CD4-positive, alpha-beta memory T cell (primary cell): Measurements from ENCODE around the gene PTPN4. TPM values are rescaled to one million over a fixed set of nuclear protein-coding genes. Genes with fewer than 3 reads are reported as not detected.

Experiments used
- CTCF ChIA-PET: fragments of 350-600 bp; sonication (Branson Sonifier 250); formaldehyde crosslinking; loops from one replicate; lab custom pipeline; 2021; ENCODE audit warnings: inconsistent platforms; ENCODE audit not compliant: partially characterized antibody; lab: Charles Lee
- POLR2A ChIA-PET: fragments of 350-600 bp; sonication (Branson Sonifier 250); formaldehyde crosslinking; loops from one replicate; lab custom pipeline; 2021; ENCODE audit not compliant: partially characterized antibody; lab: Charles Lee
- DNase-seq, 5 donors: peaks; one replicate each; pipeline versions ENCODE4 v3.0.0 to v3.0.0-alpha.2; 2020 to 2022; ENCODE audit warnings: mixed read lengths in 1 of 5
- H3K27ac ChIP-seq: one replicate; pipeline ENCODE4 v1.7.0; 2013; ENCODE audit warnings: low read depth, low read length
- H3K27me3 ChIP-seq: 2 replicates; pipeline ENCODE4 v1.7.0; 2013; ENCODE audit warnings: mild to moderate bottlenecking, low read length, moderate library complexity; ENCODE audit not compliant: insufficient read depth
- H3K36me3 ChIP-seq: 2 replicates; pipeline ENCODE4 v1.7.0; 2013; ENCODE audit warnings: mild to moderate bottlenecking, low read length, moderate library complexity; ENCODE audit not compliant: insufficient read depth
- H3K4me1 ChIP-seq: 2 replicates; pipeline ENCODE4 v1.7.0; 2013; ENCODE audit warnings: mild to moderate bottlenecking, low read length, moderate library complexity; ENCODE audit not compliant: insufficient read depth
- H3K4me3 ChIP-seq, 2 donors: one replicate each; pipeline ENCODE4 v1.7.0; 2013; ENCODE audit warnings: low read length in 2 of 2, mild to moderate bottlenecking in 1 of 2
- H3K9me3 ChIP-seq, 2 donors: one replicate each; pipeline ENCODE4 v1.7.0; 2013; ENCODE audit warnings: low read length in 2 of 2, control low read depth in 1 of 2; ENCODE audit not compliant: control insufficient read depth in 1 of 2
- H3K27ac Mint-ChIP-seq, 7 donors: one replicate each; pipeline ENCODE4 v1.8.0; 2020 to 2021; ENCODE audit warnings: mixed read lengths in 7 of 7, mild to moderate bottlenecking in 6 of 7, inconsistent platforms in 3 of 7, moderate library complexity in 3 of 7
- H3K27me3 Mint-ChIP-seq, 2 donors: one replicate each; pipeline ENCODE4 v1.8.0; 2020 to 2021; ENCODE audit warnings: mixed read lengths in 2 of 2
- H3K36me3 Mint-ChIP-seq, 2 donors: one replicate each; pipeline ENCODE4 v1.8.0; 2020 to 2021; ENCODE audit warnings: mixed read lengths in 2 of 2, inconsistent platforms in 1 of 2, mild to moderate bottlenecking in 1 of 2
- H3K4me1 Mint-ChIP-seq, 4 donors: one replicate each; pipeline ENCODE4 v1.8.0; 2020 to 2021; ENCODE audit warnings: mixed read lengths in 4 of 4, mild to moderate bottlenecking in 1 of 4
- H3K4me3 Mint-ChIP-seq, 8 donors: one replicate each; pipeline ENCODE4 v1.8.0; 2020 to 2021; ENCODE audit warnings: mixed read lengths in 8 of 8, mild to moderate bottlenecking in 7 of 8, moderate library complexity in 6 of 8, inconsistent platforms in 3 of 8
- H3K9me3 Mint-ChIP-seq, 8 donors: one replicate each; pipeline ENCODE4 v1.8.0; 2020 to 2021; ENCODE audit warnings: mixed read lengths in 8 of 8, mild to moderate bottlenecking in 5 of 8, inconsistent platforms in 3 of 8, moderate library complexity in 1 of 8
- intact Hi-C: fragments of 100-400 bp; cut with micrococcal nuclease; formaldehyde crosslinking; loops from one replicate; pipeline ENCODE4 v1.15.1; 2023
- polyA plus RNA-seq, 2 donors: library from polyadenylated mRNA; unstranded; fragments of 300-500 nt; fragmentation: Illumina TruSeq; gene quantifications; one replicate each; pipeline ENCODE4 v1.2.3, GENCODE V29; 2021
- total RNA-seq, 2 experiments: library from RNA; stranded (reverse); gene quantifications; one replicate each; pipeline ENCODE4 v1.2.3, GENCODE V29; 2021

Gene PTPN4
- total and polyA plus RNA-seq, 4 experiments from 2014 or later = 83.1 to 137 (median 92.9) TPM

GRCh38 chr2:119862127-119862889 lies 102.6 kb downstream of the PTPN4 start:
- no peaks in the 10 kb centered on the region for H3K27me3 ChIP-seq
- intact Hi-C loops = no loop called here
- H3K36me3 Mint-ChIP-seq = peaks cover 11 to 12% of the 10 kb centered on the region in 2 donors
- no peaks in the 10 kb centered on the region for H3K36me3 ChIP-seq
- H3K9me3 Mint-ChIP-seq = peaks cover 0 to 2% (median 0%) of the 10 kb centered on the region in 8 donors
- H3K27me3 Mint-ChIP-seq = no peaks in the 10 kb centered on the region
- H3K9me3 ChIP-seq = no peaks in the 10 kb centered on the region
- CTCF ChIA-PET = no interaction called here
- DNase-seq = peak in 3 of 5 donors; percentile 11 to 27 (median 19)
- H3K27ac Mint-ChIP-seq = peak overlapping the region in 6 of 7 donors; percentile 8 to 83 (median 55)
- H3K4me3 Mint-ChIP-seq = peak overlapping the region in 5 of 8 donors; percentile 8 to 78 (median 49)
- POLR2A ChIA-PET = no interaction called here
- H3K4me1 Mint-ChIP-seq = peaks cover 48 to 83% (median 68%) of the 10 kb centered on the region in 4 donors
- peaks cover 34% of the 10 kb centered on the region for H3K4me1 ChIP-seq
- H3K27ac ChIP-seq = no peak overlapping the region
- H3K4me3 ChIP-seq = no peak overlapping the region

- POLR2A ChIA-PET = interaction anchor here (1.1 kb wide), 1 partner anchor 65 kb away, joined by 3 read pairs; no protein-coding TSS in a partner anchor
- H3K4me3 Mint-ChIP-seq = peak overlapping the region in 3 of 8 donors; percentile 23 to 64 (median 63)
Measured at GRCh38 chr2:119864318-119864717, 104.6 kb downstream of the PTPN4 start.

GRCh38 chr2:119871725-119872124 lies 112.0 kb downstream of the PTPN4 start:
- Histone ChIP-seq H3K27ac (no peak overlapping the region), H3K36me3 (no peaks in the 10 kb centered on the region), H3K9me3 (no peaks in the 10 kb centered on the region), H3K27me3 (no peaks in the 10 kb centered on the region), H3K4me3 (no peak overlapping the region), H3K4me1 (peaks cover 20% of the 10 kb centered on the region)
- intact Hi-C loops = no loop called here
- H3K27ac Mint-ChIP-seq = no peak overlapping the region
- ChIA-PET CTCF (interaction anchor here (1.5 kb wide), 1 partner anchor 304 kb away, joined by 5 read pairs; no protein-coding TSS in a partner anchor), POLR2A (no interaction called here)
- peaks cover 5 to 29% of the 10 kb centered on the region in 2 donors for H3K36me3 Mint-ChIP-seq
- peaks cover 0 to 7% (median 0%) of the 10 kb centered on the region in 8 donors for H3K9me3 Mint-ChIP-seq
- DNase-seq = no peak
- H3K4me1 Mint-ChIP-seq = peaks cover 35 to 50% (median 44%) of the 10 kb centered on the region in 4 donors
- H3K27me3 Mint-ChIP-seq = no peaks in the 10 kb centered on the region
- H3K4me3 Mint-ChIP-seq = no peak overlapping the region

More at GRCh38 chr2:119864318-119864717, 104.6 kb downstream of the PTPN4 start:
- peaks cover 51 to 87% (median 67%) of the 10 kb centered on the region in 4 donors for H3K4me1 Mint-ChIP-seq
- CTCF ChIA-PET = interaction anchor here (1.0 to 2.4 kb wide), 3 partner anchors 34 to 312 kb away, joined by 3 to 5 read pairs (median 5); no protein-coding TSS in a partner anchor
- H3K27me3 Mint-ChIP-seq = no peaks in the 10 kb centered on the region
- H3K36me3 Mint-ChIP-seq = peaks cover 12% of the 10 kb centered on the region in 2 donors
- Histone ChIP-seq H3K27me3 (no peaks in the 10 kb centered on the region), H3K36me3 (no peaks in the 10 kb centered on the region), H3K27ac (no peak overlapping the region), H3K9me3 (no peaks in the 10 kb centered on the region), H3K4me3 (no peak overlapping the region), H3K4me1 (peaks cover 49% of the 10 kb centered on the region)
- intact Hi-C loops = no loop called here
- peak overlapping the region in 2 of 7 donors; percentile 30 to 57 for H3K27ac Mint-ChIP-seq
- no peak for DNase-seq
- peaks cover 0 to 2% (median 0%) of the 10 kb centered on the region in 8 donors for H3K9me3 Mint-ChIP-seq

GRCh38 chr2:119873350-119874315 lies 113.9 kb downstream of the PTPN4 start:
- peaks cover 5 to 30% of the 10 kb centered on the region in 2 donors for H3K36me3 Mint-ChIP-seq
- peaks cover 25 to 43% (median 34%) of the 10 kb centered on the region in 4 donors for H3K4me1 Mint-ChIP-seq
- H3K27ac ChIP-seq = no peak overlapping the region
- H3K27ac Mint-ChIP-seq = no peak overlapping the region
- no peaks in the 10 kb centered on the region for H3K27me3 ChIP-seq
- DNase-seq = no peak
- ChIA-PET POLR2A (interaction anchor here (1.1 kb wide), 1 partner anchor 25 kb away, joined by 3 read pairs; no protein-coding TSS in a partner anchor), CTCF (no interaction called here)
- no peak overlapping the region for H3K4me3 ChIP-seq
- no peaks in the 10 kb centered on the region for H3K9me3 ChIP-seq
- H3K9me3 Mint-ChIP-seq = peaks cover 0 to 7% (median 0%) of the 10 kb centered on the region in 8 donors
- intact Hi-C loops = no loop called here
- H3K36me3 ChIP-seq = no peaks in the 10 kb centered on the region
- no peaks in the 10 kb centered on the region for H3K27me3 Mint-ChIP-seq
- no peak overlapping the region for H3K4me3 Mint-ChIP-seq
- peaks cover 8% of the 10 kb centered on the region for H3K4me1 ChIP-seq

GRCh38 chr2:119879502-119879901 lies 119.8 kb downstream of the PTPN4 start:
- Mint-ChIP-seq H3K27me3 (no peaks in the 10 kb centered on the region), H3K27ac (peak overlapping the region in 2 of 7 donors; percentile 5 to 43), H3K36me3 (peaks cover 9 to 11% of the 10 kb centered on the region in 2 donors), H3K4me3 (no peak overlapping the region), H3K4me1 (peaks cover 19 to 32% (median 25%) of the 10 kb centered on the region in 4 donors), H3K9me3 (no peaks in the 10 kb centered on the region)
- no peaks in the 10 kb centered on the region for H3K9me3 ChIP-seq
- ChIA-PET POLR2A (no interaction called here), CTCF (no interaction called here)
- no peak for DNase-seq
- peaks cover 8% of the 10 kb centered on the region for H3K4me1 ChIP-seq
- no peaks in the 10 kb centered on the region for H3K27me3 ChIP-seq
- H3K36me3 ChIP-seq = no peaks in the 10 kb centered on the region
- H3K4me3 ChIP-seq = no peak overlapping the region
- H3K27ac ChIP-seq = no peak overlapping the region
- intact Hi-C loops = no loop called here

GRCh38 chr2:119888680-119889079 lies 129.0 kb downstream of the PTPN4 start:
- no peak overlapping the region for H3K4me3 ChIP-seq
- H3K4me1 Mint-ChIP-seq = peaks cover 0 to 9% (median 4%) of the 10 kb centered on the region in 4 donors
- no peak overlapping the region for H3K27ac ChIP-seq
- peaks cover 54 to 68% of the 10 kb centered on the region in 2 donors for H3K36me3 Mint-ChIP-seq
- H3K27me3 ChIP-seq = no peaks in the 10 kb centered on the region
- H3K27ac Mint-ChIP-seq = peak overlapping the region in 2 of 7 donors; percentile 12 to 60
- ChIA-PET POLR2A (no interaction called here), CTCF (no interaction called here)
- no peaks in the 10 kb centered on the region for H3K4me1 ChIP-seq
- DNase-seq = no peak
- peaks cover 5 to 31% (median 25%) of the 10 kb centered on the region in 8 donors for H3K9me3 Mint-ChIP-seq
- intact Hi-C loops = no loop called here
- H3K9me3 ChIP-seq = no peaks in the 10 kb centered on the region
- H3K4me3 Mint-ChIP-seq = peak overlapping the region in 1 of 8 donors; percentile 18
- no peaks in the 10 kb centered on the region for H3K27me3 Mint-ChIP-seq
- no peaks in the 10 kb centered on the region for H3K36me3 ChIP-seq
